VCaP (cell line): ENCODE results near the gene ACOT13.

Experiments used
- H3K27ac ChIP-seq: fragments of 450-650 bp; 2 replicates; pipeline ENCODE4 v1.5.1; 2017
- TF ChIP-seq, protein P1 (sequence below): fragments of 450-650 bp; conservative IDR thresholded peaks from 2 replicates; pipeline ENCODE4 v1.5.1; 2017; ENCODE audit warnings: mild to moderate bottlenecking, moderate library complexity

The ACOT13 gene

DNA sequence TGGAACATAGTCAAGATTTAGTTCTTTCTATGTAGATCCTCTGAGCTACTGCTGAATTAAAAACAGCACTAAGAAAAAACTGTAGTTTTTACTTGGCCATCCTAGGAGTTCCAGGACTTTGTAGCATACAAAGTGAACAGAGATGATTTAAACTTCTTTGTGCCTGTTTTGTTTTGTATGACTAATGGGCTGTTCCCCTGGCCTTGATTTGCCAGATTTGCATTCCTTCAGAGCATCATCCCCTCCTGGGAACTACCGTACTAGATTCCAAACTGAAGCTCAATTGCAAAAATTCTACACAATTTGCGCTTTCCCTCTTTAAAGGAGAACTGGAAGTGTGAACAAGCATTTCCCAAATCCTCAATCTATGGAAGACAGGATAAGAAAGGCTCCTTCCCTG, 23.1 kb downstream of the ACOT13 start:
- TF ChIP-seq, protein P1, sequence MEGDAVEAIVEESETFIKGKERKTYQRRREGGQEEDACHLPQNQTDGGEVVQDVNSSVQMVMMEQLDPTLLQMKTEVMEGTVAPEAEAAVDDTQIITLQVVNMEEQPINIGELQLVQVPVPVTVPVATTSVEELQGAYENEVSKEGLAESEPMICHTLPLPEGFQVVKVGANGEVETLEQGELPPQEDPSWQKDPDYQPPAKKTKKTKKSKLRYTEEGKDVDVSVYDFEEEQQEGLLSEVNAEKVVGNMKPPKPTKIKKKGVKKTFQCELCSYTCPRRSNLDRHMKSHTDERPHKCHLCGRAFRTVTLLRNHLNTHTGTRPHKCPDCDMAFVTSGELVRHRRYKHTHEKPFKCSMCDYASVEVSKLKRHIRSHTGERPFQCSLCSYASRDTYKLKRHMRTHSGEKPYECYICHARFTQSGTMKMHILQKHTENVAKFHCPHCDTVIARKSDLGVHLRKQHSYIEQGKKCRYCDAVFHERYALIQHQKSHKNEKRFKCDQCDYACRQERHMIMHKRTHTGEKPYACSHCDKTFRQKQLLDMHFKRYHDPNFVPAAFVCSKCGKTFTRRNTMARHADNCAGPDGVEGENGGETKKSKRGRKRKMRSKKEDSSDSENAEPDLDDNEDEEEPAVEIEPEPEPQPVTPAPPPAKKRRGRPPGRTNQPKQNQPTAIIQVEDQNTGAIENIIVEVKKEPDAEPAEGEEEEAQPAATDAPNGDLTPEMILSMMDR = no peak
- no peak overlapping the region for H3K27ac ChIP-seq

DNA sequence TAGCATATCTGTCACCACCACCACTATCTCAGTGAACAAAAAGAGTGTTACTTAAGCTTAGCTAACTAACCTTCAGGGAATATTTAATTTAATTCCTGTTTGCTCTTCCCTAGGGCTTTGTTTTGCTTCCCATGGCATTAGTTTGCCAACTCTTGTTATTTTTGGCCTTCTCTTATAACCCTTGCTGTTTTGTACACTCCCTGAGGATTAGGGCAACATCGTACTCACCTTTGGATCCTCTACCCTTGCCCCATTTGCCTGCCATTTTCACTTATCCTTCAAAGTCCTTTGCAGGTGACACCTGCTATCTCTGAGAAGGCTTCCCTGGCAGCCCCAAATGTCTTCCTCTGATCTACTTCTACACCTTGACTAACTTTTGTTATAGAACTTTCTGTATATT, 23.7 kb downstream of the ACOT13 start:
- TF ChIP-seq, protein P1 = no peak

DNA sequence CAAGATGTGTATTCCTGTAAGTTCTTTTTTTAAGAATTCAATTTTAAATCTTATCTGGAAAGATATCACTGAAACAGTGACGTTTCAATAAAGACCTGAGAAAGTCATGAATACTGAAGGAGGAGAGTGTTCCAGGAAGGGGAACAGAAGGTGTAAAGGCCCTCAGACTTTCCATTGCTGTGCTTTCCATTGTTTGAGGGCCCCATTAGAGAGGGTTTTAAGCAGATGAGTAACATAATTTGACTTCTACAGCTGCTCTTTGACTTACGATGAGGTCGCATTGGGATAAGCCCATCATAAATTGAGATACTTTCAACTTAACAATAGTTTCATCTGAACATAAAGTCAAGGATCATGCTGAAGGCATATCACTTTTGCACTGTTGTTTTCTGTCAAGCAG, 24.7 kb downstream of the ACOT13 start:
- no peak overlapping the region for H3K27ac ChIP-seq
- TF ChIP-seq, protein P1 = no peak

More for the DNA sequence above, 23.7 kb downstream of the ACOT13 start:
- no peak overlapping the region for H3K27ac ChIP-seq

DNA sequence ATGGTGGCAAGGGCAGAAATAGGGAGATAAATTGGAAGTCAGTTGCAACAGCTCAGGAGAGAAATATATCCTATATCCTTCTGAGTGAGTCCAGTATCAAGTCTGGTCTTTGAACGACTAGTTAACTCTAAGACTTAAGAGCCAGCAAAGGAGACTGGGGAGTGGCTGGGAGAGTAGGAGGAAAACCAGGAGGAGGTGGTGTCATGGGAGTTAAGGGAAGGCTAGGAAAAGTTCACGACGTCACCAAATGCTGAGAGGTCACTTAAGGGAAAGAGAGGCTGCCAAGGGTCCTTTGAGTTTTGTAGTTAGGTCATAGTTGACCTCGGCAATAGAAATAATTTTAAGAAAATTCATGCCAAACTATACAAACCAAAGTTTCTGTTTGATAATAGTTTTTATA, 25.1 kb downstream of the ACOT13 start:
- no peak overlapping the region for H3K27ac ChIP-seq
- TF ChIP-seq, protein P1 = no peak

DNA sequence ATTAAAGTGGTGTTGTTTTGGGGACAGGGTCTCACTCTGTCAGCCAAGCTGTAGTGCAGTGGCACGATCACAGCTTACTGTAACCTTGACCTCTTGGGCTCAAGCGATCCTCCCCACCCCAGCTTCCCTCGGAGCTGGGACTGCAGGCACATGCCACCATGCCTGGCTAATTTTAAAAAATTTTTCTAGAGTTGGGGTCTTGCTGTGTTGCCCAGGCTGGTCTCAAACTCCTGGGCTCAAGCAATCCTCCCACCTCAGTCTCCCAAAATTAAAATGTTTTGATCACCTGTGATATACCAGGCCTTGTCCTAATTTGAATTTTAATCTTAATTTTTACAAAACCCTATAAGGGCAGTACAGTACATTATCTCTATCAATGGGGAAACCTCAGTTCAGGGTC, 25.5 kb downstream of the ACOT13 start:
- no peak overlapping the region for H3K27ac ChIP-seq
- TF ChIP-seq, protein P1 = no peak

DNA sequence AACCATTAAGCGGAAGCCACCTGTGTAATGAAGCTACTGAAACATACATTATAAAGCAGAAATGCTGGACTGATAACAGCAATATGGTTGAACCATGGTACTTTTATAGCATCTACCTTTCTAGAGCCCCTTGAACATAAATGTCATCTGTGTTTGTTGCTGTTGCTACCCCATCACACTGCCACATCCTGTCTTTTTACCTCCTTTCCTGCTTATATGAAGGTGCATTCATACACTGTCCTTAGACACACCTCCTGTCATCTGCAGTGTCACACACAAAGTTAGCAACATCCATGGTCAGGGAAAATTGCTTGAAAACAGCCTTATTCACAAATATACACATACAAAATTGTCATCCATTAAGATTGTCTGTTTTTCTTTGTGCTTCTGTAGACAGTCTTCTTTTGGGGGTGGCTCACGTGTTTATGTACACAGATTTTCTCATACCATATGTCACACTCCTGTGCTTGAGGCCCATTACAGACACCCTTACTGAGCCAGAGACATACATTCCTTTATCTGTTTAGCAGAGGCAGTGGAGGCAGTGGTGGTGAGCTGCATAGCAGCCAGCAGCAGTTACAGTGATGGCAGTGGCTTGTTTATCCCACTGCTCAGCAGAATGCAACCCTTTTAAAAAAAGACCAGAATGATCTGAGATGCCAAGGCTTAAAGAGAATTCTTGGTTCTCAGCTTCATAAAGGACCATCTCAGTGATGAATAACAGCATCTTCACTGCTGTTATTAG, 26.1 kb downstream of the ACOT13 start:
- H3K27ac ChIP-seq = no peak overlapping the region
- TF ChIP-seq, protein P1 = no peak

DNA sequence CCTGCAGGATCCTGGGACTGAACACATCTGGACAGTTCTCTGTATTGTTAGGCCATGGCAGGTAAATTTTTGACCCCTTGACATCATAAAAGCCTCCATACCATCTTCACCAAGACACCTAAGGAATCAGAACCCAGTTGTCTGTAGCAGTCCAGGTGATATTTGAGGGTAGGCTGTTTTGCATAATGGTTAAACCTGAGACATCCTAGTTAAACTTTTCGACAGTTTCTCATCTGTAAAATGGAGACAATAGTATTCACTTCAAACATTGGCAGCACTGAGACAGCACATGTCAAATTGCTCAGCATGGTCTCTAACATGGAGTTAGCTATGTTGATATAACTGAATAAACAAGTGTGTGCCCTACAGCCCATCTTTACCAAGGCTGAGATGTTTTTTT, 27.3 kb downstream of the ACOT13 start:
- TF ChIP-seq, protein P1 = no peak
- peak overlapping the region; percentile 32 for H3K27ac ChIP-seq
